PFSK-1 (cell line): ENCODE data around the gene TMEM240.

Experiments
- SIN3A ChIP-seq: IDR thresholded peaks from 2 replicates; pipeline ENCODE4 v1.6.1; 2012; ENCODE audit warnings: mild to moderate bottlenecking, low read length, moderate library complexity, borderline replicate concordance; ENCODE audit not compliant: insufficient read depth
- TF ChIP-seq, protein P1 (sequence below), 2 experiments: IDR thresholded peaks; 2 replicates each; pipeline versions ENCODE4 v1.6.1 to v1.8.0; 2011 to 2012; ENCODE audit warnings: low read depth in 2 of 2, low read length in 2 of 2, control low read depth in 1 of 2, inconsistent platforms in 1 of 2, mild to moderate bottlenecking in 1 of 2, moderate library complexity in 1 of 2; ENCODE audit not compliant: insufficient read depth in 1 of 2

DNA sequence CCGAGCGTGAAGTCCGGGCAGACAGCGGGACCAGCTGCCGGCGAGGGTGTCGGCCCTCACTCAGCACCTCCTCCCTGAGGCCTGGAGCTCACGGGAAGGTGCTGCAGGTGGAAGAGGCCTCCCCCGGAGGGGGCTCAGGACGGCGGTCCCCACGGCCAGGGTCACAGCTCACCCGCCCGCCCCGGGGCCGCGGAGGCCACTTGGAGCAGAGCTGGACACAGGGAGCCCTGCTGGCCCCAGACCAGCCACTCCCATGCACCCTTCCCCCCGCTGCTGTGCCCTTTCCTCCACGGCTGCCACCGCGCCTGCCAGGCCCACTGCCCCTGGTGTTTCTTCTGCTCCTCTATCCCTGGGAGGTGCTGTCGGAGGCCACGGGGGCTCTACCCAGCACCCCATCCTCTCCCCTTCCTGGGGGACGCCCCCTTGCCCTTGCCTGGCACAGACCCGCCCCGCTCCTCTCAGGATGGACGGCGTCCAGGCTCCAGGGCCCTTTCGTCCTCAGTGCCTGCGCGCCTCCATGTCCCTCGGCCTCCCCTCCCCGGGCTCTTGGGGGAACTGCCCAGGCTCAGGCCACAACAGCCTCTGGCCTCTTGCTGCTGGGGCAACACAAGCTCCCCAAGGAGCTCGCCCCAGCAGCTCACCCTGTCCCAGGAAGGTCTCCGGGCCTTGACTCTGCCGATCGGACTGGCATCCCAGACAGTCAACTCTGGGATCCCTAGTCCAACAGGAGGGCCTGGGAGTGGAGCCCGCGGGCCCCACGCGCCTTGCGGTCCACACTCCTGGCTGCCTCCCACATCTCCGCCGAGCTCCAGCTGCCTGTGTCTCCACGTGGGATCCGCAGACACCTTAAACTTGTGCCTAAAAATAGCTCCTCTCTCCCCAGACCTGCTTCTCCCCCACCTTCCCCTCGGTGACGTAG is 4.1 kb downstream of the TMEM240 start:
- TF ChIP-seq, protein P1, sequence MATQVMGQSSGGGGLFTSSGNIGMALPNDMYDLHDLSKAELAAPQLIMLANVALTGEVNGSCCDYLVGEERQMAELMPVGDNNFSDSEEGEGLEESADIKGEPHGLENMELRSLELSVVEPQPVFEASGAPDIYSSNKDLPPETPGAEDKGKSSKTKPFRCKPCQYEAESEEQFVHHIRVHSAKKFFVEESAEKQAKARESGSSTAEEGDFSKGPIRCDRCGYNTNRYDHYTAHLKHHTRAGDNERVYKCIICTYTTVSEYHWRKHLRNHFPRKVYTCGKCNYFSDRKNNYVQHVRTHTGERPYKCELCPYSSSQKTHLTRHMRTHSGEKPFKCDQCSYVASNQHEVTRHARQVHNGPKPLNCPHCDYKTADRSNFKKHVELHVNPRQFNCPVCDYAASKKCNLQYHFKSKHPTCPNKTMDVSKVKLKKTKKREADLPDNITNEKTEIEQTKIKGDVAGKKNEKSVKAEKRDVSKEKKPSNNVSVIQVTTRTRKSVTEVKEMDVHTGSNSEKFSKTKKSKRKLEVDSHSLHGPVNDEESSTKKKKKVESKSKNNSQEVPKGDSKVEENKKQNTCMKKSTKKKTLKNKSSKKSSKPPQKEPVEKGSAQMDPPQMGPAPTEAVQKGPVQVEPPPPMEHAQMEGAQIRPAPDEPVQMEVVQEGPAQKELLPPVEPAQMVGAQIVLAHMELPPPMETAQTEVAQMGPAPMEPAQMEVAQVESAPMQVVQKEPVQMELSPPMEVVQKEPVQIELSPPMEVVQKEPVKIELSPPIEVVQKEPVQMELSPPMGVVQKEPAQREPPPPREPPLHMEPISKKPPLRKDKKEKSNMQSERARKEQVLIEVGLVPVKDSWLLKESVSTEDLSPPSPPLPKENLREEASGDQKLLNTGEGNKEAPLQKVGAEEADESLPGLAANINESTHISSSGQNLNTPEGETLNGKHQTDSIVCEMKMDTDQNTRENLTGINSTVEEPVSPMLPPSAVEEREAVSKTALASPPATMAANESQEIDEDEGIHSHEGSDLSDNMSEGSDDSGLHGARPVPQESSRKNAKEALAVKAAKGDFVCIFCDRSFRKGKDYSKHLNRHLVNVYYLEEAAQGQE (IDR thresholded peaks at IDR 0.05; ENCODE audit: insufficient read depth in 1 of 2, low read depth in 2 of 2, low read length in 2 of 2) = no peak
- no peak for TF ChIP-seq SIN3A
